Endothelial cell (in vitro differentiated cells): Measurements from ENCODE around the gene EPHB4. TPM values are rescaled to one million over a fixed set of nuclear protein-coding genes. Genes with fewer than 3 reads are reported as not detected.

Experiments
- DNase-seq: peaks from one replicate; pipeline ENCODE4 v3.0.0; 2021; ENCODE audit warnings: low spot score
- H3K27ac Mint-ChIP-seq: one replicate; pipeline ENCODE4 v1.8.0; 2021; ENCODE audit warnings: mixed read lengths, inconsistent platforms; ENCODE audit not compliant: unreplicated experiment
- H3K27me3 Mint-ChIP-seq: one replicate; pipeline ENCODE4 v1.8.0; 2021; ENCODE audit warnings: mild to moderate bottlenecking, moderate library complexity, mixed read lengths, inconsistent platforms; ENCODE audit not compliant: unreplicated experiment
- H3K36me3 Mint-ChIP-seq: one replicate; pipeline ENCODE4 v1.8.0; 2021; ENCODE audit warnings: mild to moderate bottlenecking, low read depth, mixed read lengths, inconsistent platforms; ENCODE audit not compliant: unreplicated experiment
- H3K4me1 Mint-ChIP-seq: one replicate; pipeline ENCODE4 v1.8.0; 2021; ENCODE audit warnings: mild to moderate bottlenecking, mixed read lengths, inconsistent platforms; ENCODE audit not compliant: unreplicated experiment
- H3K4me3 Mint-ChIP-seq: one replicate; pipeline ENCODE4 v1.8.0; 2021; ENCODE audit warnings: mild to moderate bottlenecking, mixed read lengths, inconsistent platforms; ENCODE audit not compliant: unreplicated experiment
- H3K9me3 Mint-ChIP-seq: one replicate; pipeline ENCODE4 v1.8.0; 2021; ENCODE audit warnings: mixed read lengths, inconsistent platforms; ENCODE audit not compliant: unreplicated experiment
- total RNA-seq: library from RNA; stranded (reverse); fragmentation: NEBNext Ultra II Directional; extraction: Animal tissue kit (Norgen Biotek cat#: 25700); gene quantifications from one replicate; pipeline ENCODE4 v1.2.1, GENCODE V29; 2021; ENCODE audit not compliant: unreplicated experiment
- TF ChIP-seq, protein P1 (sequence below): fragments of 200-600 bp; sonication (generic); IDR thresholded peaks from one replicate; pipeline ENCODE4 v1.5.0; 2021; ENCODE audit warnings: antibody characterized with exemption; ENCODE audit not compliant: unreplicated experiment

The EPHB4 gene
- total RNA-seq, 1 donor from 2014 or later, result 288 TPM

DNA sequence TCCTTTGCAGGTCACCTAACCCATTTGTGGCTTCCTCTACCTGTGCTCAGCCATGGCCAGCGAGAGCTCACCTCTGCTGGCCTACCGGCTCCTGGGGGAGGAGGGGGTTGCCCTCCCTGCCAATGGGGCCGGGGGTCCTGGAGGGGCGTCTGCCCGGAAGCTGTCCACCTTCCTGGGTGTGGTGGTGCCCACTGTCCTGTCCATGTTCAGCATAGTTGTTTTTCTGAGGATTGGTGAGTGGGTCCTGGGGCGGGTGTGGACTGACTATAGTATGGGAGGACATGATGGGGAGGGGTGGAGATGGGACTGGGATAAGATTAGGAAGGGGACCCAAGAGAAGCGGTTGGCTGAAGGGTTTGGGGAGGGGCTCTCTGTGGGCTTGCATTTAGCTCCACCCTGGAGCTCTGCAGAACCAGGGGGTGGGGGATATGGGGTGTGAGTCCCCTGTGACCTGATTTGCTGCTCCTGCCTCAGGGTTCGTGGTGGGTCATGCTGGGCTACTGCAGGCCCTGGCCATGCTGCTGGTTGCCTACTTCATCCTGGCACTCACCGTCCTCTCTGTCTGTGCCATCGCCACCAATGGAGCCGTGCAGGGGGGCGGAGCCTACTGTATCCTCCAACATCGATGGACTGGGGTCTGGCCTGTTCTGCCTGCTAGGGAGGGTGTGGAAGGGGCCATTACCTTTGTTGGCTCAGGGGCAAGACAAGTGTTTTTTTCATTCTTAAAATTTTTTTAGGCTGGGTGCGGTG is 27.0 kb upstream of the EPHB4 start:
- no peak overlapping the region for H3K4me3 Mint-ChIP-seq
- H3K27me3 Mint-ChIP-seq, result peaks cover 11% of the 10 kb centered on the region
- TF ChIP-seq, protein P1, sequence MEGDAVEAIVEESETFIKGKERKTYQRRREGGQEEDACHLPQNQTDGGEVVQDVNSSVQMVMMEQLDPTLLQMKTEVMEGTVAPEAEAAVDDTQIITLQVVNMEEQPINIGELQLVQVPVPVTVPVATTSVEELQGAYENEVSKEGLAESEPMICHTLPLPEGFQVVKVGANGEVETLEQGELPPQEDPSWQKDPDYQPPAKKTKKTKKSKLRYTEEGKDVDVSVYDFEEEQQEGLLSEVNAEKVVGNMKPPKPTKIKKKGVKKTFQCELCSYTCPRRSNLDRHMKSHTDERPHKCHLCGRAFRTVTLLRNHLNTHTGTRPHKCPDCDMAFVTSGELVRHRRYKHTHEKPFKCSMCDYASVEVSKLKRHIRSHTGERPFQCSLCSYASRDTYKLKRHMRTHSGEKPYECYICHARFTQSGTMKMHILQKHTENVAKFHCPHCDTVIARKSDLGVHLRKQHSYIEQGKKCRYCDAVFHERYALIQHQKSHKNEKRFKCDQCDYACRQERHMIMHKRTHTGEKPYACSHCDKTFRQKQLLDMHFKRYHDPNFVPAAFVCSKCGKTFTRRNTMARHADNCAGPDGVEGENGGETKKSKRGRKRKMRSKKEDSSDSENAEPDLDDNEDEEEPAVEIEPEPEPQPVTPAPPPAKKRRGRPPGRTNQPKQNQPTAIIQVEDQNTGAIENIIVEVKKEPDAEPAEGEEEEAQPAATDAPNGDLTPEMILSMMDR, result no peak
- no peak for DNase-seq
- peaks cover 7% of the 10 kb centered on the region for H3K36me3 Mint-ChIP-seq
- no peak overlapping the region for H3K27ac Mint-ChIP-seq
- H3K9me3 Mint-ChIP-seq, result no peaks in the 10 kb centered on the region
- H3K4me1 Mint-ChIP-seq, result peaks cover 16% of the 10 kb centered on the region

- Mint-ChIP-seq H3K4me3 (peak within 1 kb of the TSS; percentile 93), H3K36me3 (peaks cover 7% of the 10 kb centered on the region), H3K9me3 (no peaks in the 10 kb centered on the region), H3K27me3 (peaks cover 9% of the 10 kb centered on the region), H3K27ac (peak within 1 kb of the TSS; percentile 79), H3K4me1 (peaks cover 16% of the 10 kb centered on the region)
- TF ChIP-seq, protein P1, result peak; percentile 89
- peak; percentile 92 for DNase-seq
Observed at GRCh38 chr7:100852048-100852872, 24.9 kb upstream of the EPHB4 start, which contains the start of gene SLC12A9. SLC12A9 (plus strand) TSS chr7:100852713; CDS start chr7:100854198, 1,485 bp downstream.

DNA sequence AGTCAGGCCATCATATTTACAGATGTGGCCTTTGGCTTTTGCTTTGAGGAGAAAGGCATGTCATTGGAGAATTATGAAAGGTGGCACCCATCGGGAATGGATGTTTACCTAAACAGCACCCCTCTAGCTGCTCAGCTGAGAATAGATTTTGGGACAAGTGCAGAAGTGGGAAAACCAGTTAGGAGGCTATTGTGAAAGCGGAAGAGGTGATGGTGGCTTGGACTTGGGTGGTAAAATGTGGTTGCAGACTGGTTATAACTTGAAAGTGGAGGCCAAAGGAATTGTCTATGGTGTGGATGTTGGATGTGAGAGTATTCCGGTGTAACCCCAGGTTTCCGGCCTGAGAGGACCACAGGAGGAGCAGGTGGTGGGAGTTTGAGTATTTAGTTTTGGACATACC is 20.0 kb upstream of the EPHB4 start:
- Mint-ChIP-seq H3K9me3 (no peaks in the 10 kb centered on the region), H3K36me3 (no peaks in the 10 kb centered on the region), H3K27me3 (peaks cover 9% of the 10 kb centered on the region), H3K27ac (no peak overlapping the region), H3K4me1 (peaks cover 10% of the 10 kb centered on the region), H3K4me3 (no peak overlapping the region)
- DNase-seq, result no peak
- TF ChIP-seq, protein P1, result no peak

GRCh38 chr7:100840470-100841100 is 13.3 kb upstream of the EPHB4 start:
- TF ChIP-seq, protein P1, result no peak
- no peaks in the 10 kb centered on the region for H3K36me3 Mint-ChIP-seq
- peak overlapping the region; percentile 54 for H3K27ac Mint-ChIP-seq
- H3K9me3 Mint-ChIP-seq, result no peaks in the 10 kb centered on the region
- no peak for DNase-seq
- H3K27me3 Mint-ChIP-seq, result peaks cover 7% of the 10 kb centered on the region
- peak overlapping the region; percentile 5 for H3K4me3 Mint-ChIP-seq
- peaks cover 22% of the 10 kb centered on the region for H3K4me1 Mint-ChIP-seq
